ENCODE measurements around the gene C1QTNF1. TPM values are rescaled to one million over a fixed set of nuclear protein-coding genes. Genes with fewer than 3 reads are reported as not detected.

Gene C1QTNF1
- total and polyA plus RNA-seq, 8 donors = 5.3 to 31.2 (median 8.4) TPM

GRCh38 chr17:79086609-79087427, 62.8 kb downstream of the C1QTNF1 start:
- 78 to 86% methylated on average over 28 to 33 of the region's 33 CpGs for whole genome bisulfite sequencing, 2 donors
- Histone ChIP-seq H3K36me3 (no peaks in the 10 kb centered on the region), H3K4me3 (no peak overlapping the region), H3K4me1 (no peaks in the 10 kb centered on the region), H3K27ac (no peak overlapping the region), H3K27me3 (peaks cover 0 to 3% (median 0%) of the 10 kb centered on the region in 4 donors), H3K9me3 (no peaks in the 10 kb centered on the region)
- ATAC-seq (peak in 2 of 4 donors; percentile 5 to 6), FAIRE-seq (no peak), DNase-seq (peak in 2 of 6 donors; percentile 28 to 64)
- TF ChIP-seq CTCF (IDR thresholded peaks at IDR 0.05) = no peak
- intact Hi-C loops (cut with DNase I) = loop anchor here (2.0 to 5.0 kb wide), 3 partner anchors 300 to 310 kb away; no protein-coding TSS in a partner anchor

DNA sequence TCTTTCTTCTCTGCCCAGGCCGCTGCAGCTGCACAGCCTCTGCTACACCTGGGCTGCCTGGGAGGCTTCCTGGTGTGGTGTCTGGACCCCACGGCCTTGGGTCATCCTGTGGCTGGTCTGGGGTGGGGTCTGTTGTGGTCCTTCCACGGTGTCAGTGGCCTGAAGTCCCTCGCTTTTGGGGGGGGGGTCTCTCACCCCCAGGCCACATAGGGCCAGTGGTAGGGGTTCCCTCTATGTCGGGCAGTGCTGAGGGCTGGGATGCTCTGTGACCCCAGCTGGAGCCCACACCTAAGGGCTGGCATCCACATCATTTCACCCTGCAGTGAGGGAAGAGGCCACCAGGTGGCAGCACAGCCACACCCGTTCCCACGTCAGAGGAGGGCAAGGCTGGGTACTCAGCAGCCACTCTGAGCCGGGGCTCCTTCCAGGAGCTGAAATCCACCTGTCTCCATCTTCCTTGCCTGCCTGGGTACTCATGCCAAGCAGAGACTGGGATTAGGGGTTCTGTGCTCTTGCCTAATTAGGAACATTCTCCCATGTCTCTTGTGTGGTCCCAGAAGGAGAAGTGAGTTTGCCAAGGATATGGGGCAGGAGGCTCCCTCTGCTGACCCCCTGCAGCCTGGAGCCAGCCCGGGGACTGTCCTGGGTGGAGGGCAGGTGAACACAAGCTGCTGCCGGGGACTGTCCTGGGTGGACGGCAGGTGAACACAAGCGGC, 63.6 kb downstream of the C1QTNF1 start:
- H3K4me1 ChIP-seq = no peaks in the 10 kb centered on the region
- WGBS, 2 donors = 31 to 41% methylated on average over 12 of the region's 12 CpGs
- no peaks in the 10 kb centered on the region for H3K36me3 ChIP-seq
- ATAC-seq (peak; percentile 70 to 89 (median 82)), DNase-seq (peak in 5 of 6 donors; percentile 40 to 93 (median 82)), FAIRE-seq (no peak)
- no peaks in the 10 kb centered on the region for H3K9me3 ChIP-seq
- H3K27ac ChIP-seq = no peak overlapping the region
- intact Hi-C loops (cut with DNase I) = loop anchor here (2.0 to 5.0 kb wide), 3 partner anchors 300 to 310 kb away; no protein-coding TSS in a partner anchor
- peak; percentile 90 to 93 (median 91) for TF ChIP-seq CTCF (IDR thresholded peaks at IDR 0.05)
- no peak overlapping the region for H3K4me3 ChIP-seq
- peaks cover 0 to 3% (median 0%) of the 10 kb centered on the region in 4 donors for H3K27me3 ChIP-seq

DNA sequence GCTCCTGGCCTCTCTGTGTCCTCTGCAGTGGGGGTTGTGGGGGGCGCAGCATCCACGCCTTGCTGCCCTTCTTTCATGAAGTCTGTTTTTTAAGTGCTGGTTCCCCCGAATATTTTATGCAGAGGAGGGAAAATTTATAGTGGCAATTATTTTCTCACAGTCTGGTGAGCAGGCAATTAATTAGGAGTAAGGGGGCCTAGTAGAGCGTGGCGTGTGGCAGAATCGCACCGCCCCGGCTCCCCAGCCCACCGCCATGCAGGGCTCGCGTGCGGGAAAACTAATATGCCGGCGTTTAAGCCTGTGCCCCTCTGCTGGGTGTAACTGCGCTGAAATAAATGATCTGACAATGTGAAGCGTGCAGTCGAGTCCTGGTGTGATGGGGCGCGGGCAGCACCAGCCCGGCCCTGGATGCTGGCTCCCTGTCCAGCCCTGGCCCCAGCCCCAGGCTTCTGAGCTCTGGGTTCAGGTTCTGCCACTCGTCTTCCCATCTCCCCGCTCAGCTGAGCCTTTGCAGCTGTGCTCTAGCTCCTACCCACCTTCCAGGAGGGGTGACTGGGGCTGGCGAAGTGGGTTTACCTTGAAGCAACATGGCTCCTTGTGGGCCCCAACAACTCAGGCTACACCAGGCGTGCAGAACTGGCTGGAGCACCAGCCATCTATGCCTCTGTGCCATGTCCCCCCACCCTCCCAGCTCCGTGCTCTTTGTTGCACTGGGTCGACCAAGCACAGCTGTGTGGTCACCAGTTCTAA, 64.5 kb downstream of the C1QTNF1 start:
- TF ChIP-seq CTCF (IDR thresholded peaks at IDR 0.05) = no peak
- Histone ChIP-seq H3K27me3 (peaks cover 0 to 3% (median 0%) of the 10 kb centered on the region in 4 donors), H3K9me3 (no peaks in the 10 kb centered on the region), H3K36me3 (no peaks in the 10 kb centered on the region), H3K27ac (no peak overlapping the region), H3K4me1 (no peaks in the 10 kb centered on the region), H3K4me3 (no peak overlapping the region)
- no peak for FAIRE-seq
- intact Hi-C loops (cut with DNase I) = loop anchor here in 2 of 3 donors (5.0 kb wide), 2 partner anchors 299 to 309 kb away; no protein-coding TSS in a partner anchor
- no peak for ATAC-seq
- 86 to 91% methylated on average over 25 to 26 of the region's 26 CpGs for WGBS, 2 donors
- peak in 2 of 6 donors; percentile 17 to 47 for DNase-seq

DNA sequence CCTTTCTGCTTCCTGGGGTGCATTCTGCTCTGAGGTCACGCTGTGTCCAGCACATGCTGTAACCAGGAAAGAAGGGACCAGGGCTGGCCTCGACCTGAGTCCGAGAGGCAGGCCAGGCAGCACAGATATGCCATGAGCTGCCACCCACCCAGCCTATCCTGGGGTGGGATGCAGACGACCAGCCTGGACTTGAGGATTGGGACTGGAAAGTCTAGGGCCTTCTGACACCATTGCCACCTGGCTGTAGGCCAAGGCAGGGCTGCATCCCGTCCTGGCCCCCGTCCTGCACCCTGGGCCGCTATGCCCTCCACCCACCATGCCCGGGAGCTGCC, 65.0 kb downstream of the C1QTNF1 start:
- Histone ChIP-seq H3K9me3 (no peaks in the 10 kb centered on the region), H3K27ac (no peak overlapping the region), H3K27me3 (peaks cover 0 to 3% (median 0%) of the 10 kb centered on the region in 4 donors), H3K36me3 (no peaks in the 10 kb centered on the region), H3K4me3 (no peak overlapping the region), H3K4me1 (no peaks in the 10 kb centered on the region)
- intact Hi-C loops (cut with DNase I) = loop anchor here in 2 of 3 donors (5.0 kb wide), 2 partner anchors 298 to 308 kb away; no protein-coding TSS in a partner anchor
- 53 to 68% methylated on average over 8 of the region's 8 CpGs for WGBS, 2 donors
- FAIRE-seq = no peak
- peak in 2 of 6 donors; percentile 40 to 67 for DNase-seq
- TF ChIP-seq CTCF (IDR thresholded peaks at IDR 0.05) = no peak
- no peak for ATAC-seq
